CMK (cell line): ENCODE data around the gene NMNAT3.

Experiments used
- DNase-seq: peaks from one replicate; pipeline ENCODE4 v3.0.0-alpha.2; 2010; ENCODE audit warnings: low read depth

The NMNAT3 gene

GRCh38 chr3:139577909-139578308 lies 99.9 kb downstream of the NMNAT3 start:
- no peak for DNase-seq

DNA sequence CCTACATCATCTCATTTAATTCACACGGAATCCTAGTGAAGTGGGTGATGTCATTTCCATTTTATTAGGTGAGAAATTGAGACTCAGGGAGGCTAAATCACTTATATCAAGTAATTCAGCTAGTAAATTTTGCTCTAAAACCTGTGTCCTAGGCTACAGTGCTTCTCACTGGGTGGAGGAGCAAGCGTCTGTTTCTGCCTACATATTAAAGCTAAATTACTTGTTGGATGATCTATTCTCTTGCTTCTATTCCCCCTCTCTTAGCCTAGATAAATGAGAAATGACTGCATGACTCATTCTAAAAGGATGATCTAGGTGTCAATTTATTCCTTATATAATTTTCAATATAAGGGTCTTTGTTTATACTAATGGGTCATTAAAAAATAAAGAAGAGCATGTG lies 100.4 kb downstream of the NMNAT3 start:
- no peak for DNase-seq

GRCh38 chr3:139574026-139574947 lies 103.5 kb downstream of the NMNAT3 start:
- no peak for DNase-seq

GRCh38 chr3:139572847-139573672 lies 104.7 kb downstream of the NMNAT3 start:
- no peak for DNase-seq

GRCh38 chr3:139571711-139572110 lies 106.1 kb downstream of the NMNAT3 start:
- no peak for DNase-seq

- no peak for DNase-seq
These were observed 113.4 kb downstream of the NMNAT3 start for GRCh38 chr3:139564294-139564861.

DNA sequence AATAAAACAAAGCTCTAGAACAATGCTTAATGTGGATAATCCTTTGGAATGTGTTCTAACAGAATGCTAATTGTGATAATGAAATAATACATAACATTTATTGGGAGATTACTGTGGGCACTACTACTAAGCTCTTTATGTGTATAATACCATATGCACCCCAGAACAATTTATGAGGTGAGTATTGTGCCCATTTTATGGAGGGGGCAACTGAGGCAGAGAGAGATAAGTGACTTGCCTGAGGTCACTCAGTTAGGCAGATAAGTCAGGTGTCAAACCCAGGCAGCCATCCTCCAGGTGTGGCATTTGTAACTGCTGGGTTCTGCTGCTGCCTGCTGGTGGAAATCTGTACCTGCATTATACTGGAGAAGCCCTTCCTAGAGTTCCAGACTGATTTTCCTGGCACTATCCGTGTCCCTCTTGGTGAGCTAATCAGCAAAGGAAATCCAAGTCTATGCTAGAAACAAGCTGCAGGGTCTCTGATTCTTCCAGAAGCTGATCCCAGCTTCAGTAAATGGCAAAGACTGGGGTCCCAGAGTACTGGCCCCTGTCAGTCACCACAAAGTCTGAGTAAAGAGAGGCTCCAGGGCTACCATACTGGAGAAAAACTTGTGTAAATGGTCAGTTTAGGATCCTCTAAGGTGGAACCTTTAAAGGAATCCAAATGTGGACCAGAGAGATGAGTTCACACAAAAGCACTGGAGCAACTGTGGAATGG lies 115.7 kb downstream of the NMNAT3 start:
- no peak for DNase-seq

- DNase-seq: no peak
These were observed 116.4 kb downstream of the NMNAT3 start for GRCh38 chr3:139561255-139561817.

- DNase-seq: no peak
These were observed 117.4 kb downstream of the NMNAT3 start for GRCh38 chr3:139560411-139560810.

DNA sequence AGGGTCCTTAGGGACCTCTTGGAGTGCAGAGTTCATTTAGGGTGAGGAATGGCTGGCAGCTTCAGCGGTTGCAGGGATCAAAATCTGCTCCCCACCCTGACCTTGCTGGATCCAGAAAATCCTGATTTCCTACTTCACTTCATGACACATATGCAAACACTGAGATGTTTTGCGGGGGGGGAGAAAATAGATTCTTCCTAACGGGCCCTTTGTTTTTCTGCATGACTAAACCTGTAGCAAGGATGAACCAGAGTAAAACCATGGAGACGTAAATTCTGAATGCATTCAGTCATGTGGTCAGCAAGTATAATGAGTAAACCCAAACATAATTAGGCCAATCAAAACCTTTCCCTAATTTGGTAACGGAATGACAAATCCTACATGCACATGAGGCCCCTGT lies 118.2 kb downstream of the NMNAT3 start:
- DNase-seq: no peak

- no peak for DNase-seq
These were observed 119.2 kb downstream of the NMNAT3 start for GRCh38 chr3:139558351-139559266.

- DNase-seq: no peak
These were observed 120.7 kb downstream of the NMNAT3 start for GRCh38 chr3:139557041-139557440.

GRCh38 chr3:139555249-139555648 lies 122.5 kb downstream of the NMNAT3 start:
- no peak for DNase-seq

DNA sequence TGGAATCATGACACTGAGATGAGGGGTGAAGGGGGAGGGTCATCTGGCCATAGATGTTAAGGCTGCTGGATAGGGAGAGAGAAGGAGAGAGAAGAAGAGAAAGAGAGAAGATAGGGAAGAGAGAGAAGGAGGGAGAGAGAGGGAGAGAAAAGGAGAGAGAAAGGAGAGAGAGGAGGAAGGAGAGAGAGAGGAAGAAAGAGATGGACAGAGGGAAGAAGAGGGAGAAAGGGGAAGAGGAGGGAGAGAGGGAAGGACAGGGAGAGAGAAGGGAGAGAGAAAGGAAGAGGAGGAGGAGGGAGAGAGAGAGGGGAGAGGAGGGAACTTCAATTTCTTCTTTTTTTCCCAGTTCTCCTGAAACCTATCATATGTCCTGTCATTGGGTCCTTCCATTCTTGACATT lies 123.1 kb downstream of the NMNAT3 start:
- no peak for DNase-seq

- DNase-seq: no peak
These were observed 125.0 kb downstream of the NMNAT3 start for GRCh38 chr3:139552632-139553365.

DNA sequence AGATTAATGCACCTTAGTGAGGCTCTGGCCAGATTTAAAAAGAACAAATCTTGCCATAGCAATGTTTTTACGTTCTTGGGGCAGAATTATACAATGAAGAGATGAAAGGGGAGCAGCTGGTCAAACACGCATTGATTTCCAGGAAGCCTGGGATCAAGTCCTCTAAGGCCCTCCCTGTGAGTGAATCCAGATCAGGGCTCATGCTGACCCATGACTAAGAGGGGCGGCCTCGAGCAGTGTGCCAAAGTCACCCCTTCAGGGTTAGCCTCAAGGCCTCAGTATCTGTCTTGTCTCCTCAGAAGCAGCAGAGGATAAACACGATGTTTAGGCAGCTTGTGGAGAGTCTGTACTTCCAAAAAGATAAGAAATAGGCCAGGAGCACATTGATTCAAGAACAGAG lies 129.0 kb downstream of the NMNAT3 start:
- no peak for DNase-seq

- no peak for DNase-seq
These were observed 130.1 kb downstream of the NMNAT3 start for GRCh38 chr3:139547666-139548065.

GRCh38 chr3:139546772-139547171 lies 131.0 kb downstream of the NMNAT3 start:
- DNase-seq: no peak

DNA sequence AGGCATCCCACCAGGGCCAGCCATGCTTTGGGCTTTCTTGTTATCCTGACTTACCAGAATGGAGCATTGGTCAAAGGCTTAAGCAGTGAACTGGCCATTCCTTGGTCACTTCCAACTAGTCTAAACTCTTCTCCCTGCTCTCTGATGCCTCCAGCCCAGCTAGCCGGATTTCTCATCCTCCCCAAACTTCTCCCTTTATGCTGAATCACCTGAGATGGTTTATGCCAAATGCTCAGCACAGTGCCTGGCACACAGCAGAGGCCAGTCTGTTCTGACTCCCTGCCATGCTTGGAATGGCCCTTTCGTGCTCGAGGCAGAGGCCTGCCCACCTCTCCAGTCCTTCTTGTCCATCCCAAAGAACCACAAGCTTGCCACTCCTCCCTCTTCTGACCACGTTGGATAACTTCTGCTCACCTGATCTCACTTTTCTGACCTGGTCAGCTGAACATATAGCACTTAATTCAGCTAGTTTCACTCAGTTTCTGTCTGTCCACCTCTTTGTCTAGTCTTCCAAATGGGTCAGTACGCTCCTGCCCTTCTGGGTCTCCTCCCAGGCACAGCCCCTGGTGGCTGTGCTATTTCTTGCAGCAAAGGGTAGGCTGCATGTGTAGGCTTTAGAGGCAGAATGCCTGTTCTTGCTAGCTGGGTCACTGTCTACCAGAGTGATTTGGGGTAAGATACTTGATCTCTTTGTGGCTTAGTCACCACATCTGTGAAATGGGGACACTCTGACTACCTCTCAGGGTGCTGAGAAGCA lies 136.1 kb downstream of the NMNAT3 start:
- DNase-seq: no peak
